CD4-positive, CD25-positive, alpha-beta regulatory T cell (primary cell): ENCODE results near the gene FUT8. TPM values are rescaled to one million over a fixed set of nuclear protein-coding genes. Genes with fewer than 3 reads are reported as not detected.
"Not testable (repeated sequence)": the region's sequence is repeated elsewhere in the genome, so short reads cannot be mapped to it uniquely, and the experiment has no call there.

Experiments
- ATAC-seq, 2 donors: fragments of 150-1000 bp; cut with Tn5 transposase; one replicate each; pipeline ENCODE4 v1.10.0; 2021; ENCODE audit warnings: low read depth in 2 of 2, moderate number of reproducible peaks in 2 of 2, moderate library complexity in 1 of 2
- DNase-seq, 3 donors: peaks; one replicate each; pipeline versions ENCODE4 v3.0.0 to v3.0.0-alpha.2; 2012 to 2022; ENCODE audit warnings: mixed read lengths in 1 of 3
- H3K27ac ChIP-seq: one replicate; pipeline ENCODE4 v1.7.0; 2013; ENCODE audit warnings: mild to moderate bottlenecking, low read length; ENCODE audit not compliant: insufficient read depth, poor library complexity, severe bottlenecking
- H3K27me3 ChIP-seq: one replicate; pipeline ENCODE4 v1.7.0; 2013; ENCODE audit warnings: low read length; ENCODE audit not compliant: control insufficient read depth, insufficient read depth
- H3K36me3 ChIP-seq: one replicate; pipeline ENCODE4 v1.7.0; 2013; ENCODE audit warnings: mild to moderate bottlenecking, low read length, moderate library complexity; ENCODE audit not compliant: control insufficient read depth, insufficient read depth
- H3K4me1 ChIP-seq: 2 replicates; pipeline ENCODE4 v1.7.0; 2013; ENCODE audit warnings: mild to moderate bottlenecking, low read length; ENCODE audit not compliant: insufficient read depth, control insufficient read depth, poor library complexity, severe bottlenecking
- H3K4me3 ChIP-seq: one replicate; pipeline ENCODE4 v1.7.0; 2013; ENCODE audit warnings: low read depth, mild to moderate bottlenecking, low read length, moderate library complexity
- H3K9me3 ChIP-seq, 2 experiments: 1 replicate in 1 of 2; 2 replicates in 1 of 2; pipeline ENCODE4 v1.7.0; 2013; ENCODE audit warnings: low read length in 2 of 2, mild to moderate bottlenecking in 1 of 2, moderate library complexity in 1 of 2; ENCODE audit not compliant: control insufficient read depth in 2 of 2
- H3K27ac Mint-ChIP-seq, 3 donors: one replicate each; pipeline ENCODE4 v1.8.0; 2020 to 2022; ENCODE audit warnings: mild to moderate bottlenecking in 3 of 3, mixed read lengths in 3 of 3, moderate library complexity in 2 of 3
- H3K27me3 Mint-ChIP-seq: one replicate; pipeline ENCODE4 v1.8.0; 2022; ENCODE audit warnings: mild to moderate bottlenecking, mixed read lengths
- H3K36me3 Mint-ChIP-seq: one replicate; pipeline ENCODE4 v1.8.0; 2020; ENCODE audit warnings: mixed read lengths
- H3K4me1 Mint-ChIP-seq, 4 donors: one replicate each; pipeline ENCODE4 v1.8.0; 2020 to 2022; ENCODE audit warnings: mixed read lengths in 4 of 4, mild to moderate bottlenecking in 1 of 4
- H3K4me3 Mint-ChIP-seq, 4 donors: one replicate each; pipeline ENCODE4 v1.8.0; 2020 to 2022; ENCODE audit warnings: mild to moderate bottlenecking in 4 of 4, mixed read lengths in 4 of 4, moderate library complexity in 3 of 4
- H3K9me3 Mint-ChIP-seq, 7 donors: one replicate each; pipeline ENCODE4 v1.8.0; 2020 to 2022; ENCODE audit warnings: mixed read lengths in 7 of 7, mild to moderate bottlenecking in 3 of 7, moderate library complexity in 2 of 7
- polyA plus RNA-seq, 4 donors: library from polyadenylated mRNA; unstranded; fragments of 300-500 nt; fragmentation: Illumina TruSeq; gene quantifications; one replicate each; pipeline ENCODE4 v1.2.3, GENCODE V29; 2021
- total RNA-seq: library from RNA; stranded (reverse); gene quantifications from one replicate; pipeline ENCODE4 v1.2.3, GENCODE V29; 2022

FUT8 gene
- total and polyA plus RNA-seq, 5 donors from 2014 or later, result 15.3 to 59.2 (median 22.2) TPM

DNA sequence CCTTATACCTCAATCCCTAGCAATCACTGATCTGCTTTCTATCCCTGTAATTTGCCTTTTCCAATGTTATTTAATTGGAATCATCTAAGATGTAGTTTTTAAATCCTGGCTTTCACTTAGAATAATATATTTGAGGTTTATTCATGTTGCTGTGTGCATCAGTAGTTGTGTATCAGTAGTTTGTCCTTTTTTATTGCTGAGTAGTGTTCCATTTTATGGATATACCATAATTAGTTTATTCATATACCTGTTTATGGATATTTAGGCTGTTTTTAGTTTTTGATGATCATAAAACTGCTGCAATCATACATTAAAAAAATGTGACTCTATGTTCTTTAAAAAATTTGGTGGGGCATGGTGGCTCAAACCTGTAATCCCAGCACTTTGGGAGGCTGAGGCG lies 43.7 kb downstream of the FUT8 start:
- Histone ChIP-seq H3K27me3 (no peaks in the 10 kb centered on the region), H3K4me3 (no peak overlapping the region), H3K36me3 (peaks cover 15% of the 10 kb centered on the region), H3K27ac (no peak overlapping the region), H3K4me1 (peaks cover 4% of the 10 kb centered on the region), H3K9me3 (no peaks in the 10 kb centered on the region)
- Mint-ChIP-seq H3K27me3 (no peaks in the 10 kb centered on the region), H3K36me3 (peaks cover 39% of the 10 kb centered on the region), H3K4me3 (no peak overlapping the region), H3K9me3 (peaks cover 0 to 7% (median 3%) of the 10 kb centered on the region in 7 donors), H3K27ac (no peak overlapping the region), H3K4me1 (peaks cover 19 to 34% (median 29%) of the 10 kb centered on the region in 4 donors)
- DNase-seq (no peak), ATAC-seq (no peak)

- Mint-ChIP-seq H3K27ac (peak overlapping the region in 2 of 3 donors; percentile 24 to 88), H3K4me1 (peaks cover 34 to 57% (median 43%) of the 10 kb centered on the region in 4 donors), H3K4me3 (peak overlapping the region in 2 of 4 donors; percentile 36 to 76), H3K9me3 (peaks cover 0 to 4% (median 0%) of the 10 kb centered on the region in 7 donors), H3K36me3 (peaks cover 27% of the 10 kb centered on the region), H3K27me3 (no peaks in the 10 kb centered on the region)
- Histone ChIP-seq H3K4me3 (peak overlapping the region; percentile 17), H3K4me1 (peaks cover 10% of the 10 kb centered on the region), H3K27ac (peak overlapping the region; percentile 15), H3K36me3 (peaks cover 7% of the 10 kb centered on the region), H3K9me3 (no peaks in the 10 kb centered on the region), H3K27me3 (no peaks in the 10 kb centered on the region)
- ATAC-seq (no peak), DNase-seq (no peak)
These were observed 49.2 kb downstream of the FUT8 start for GRCh38 chr14:65461730-65462129.

DNA sequence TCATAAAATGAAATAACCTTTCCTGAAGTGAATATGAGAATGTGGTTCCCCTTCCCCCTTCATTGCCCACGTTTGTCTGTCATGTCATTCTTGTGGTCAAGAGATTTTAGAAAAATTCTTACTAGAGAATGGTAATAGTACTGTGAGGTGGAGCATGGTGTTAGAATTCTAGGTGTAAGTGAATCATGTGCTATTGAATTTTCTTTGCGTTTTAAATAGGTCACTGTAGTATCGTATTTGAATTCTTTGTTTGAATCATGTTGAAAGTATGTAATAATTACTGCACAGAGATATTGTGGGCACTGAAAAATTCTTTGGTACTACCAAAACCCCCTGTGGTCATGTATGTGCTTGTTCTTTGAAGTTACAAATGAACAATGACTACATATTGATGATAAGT lies 49.9 kb downstream of the FUT8 start:
- DNase-seq, result peak in 1 of 3 donors; percentile 13

DNA sequence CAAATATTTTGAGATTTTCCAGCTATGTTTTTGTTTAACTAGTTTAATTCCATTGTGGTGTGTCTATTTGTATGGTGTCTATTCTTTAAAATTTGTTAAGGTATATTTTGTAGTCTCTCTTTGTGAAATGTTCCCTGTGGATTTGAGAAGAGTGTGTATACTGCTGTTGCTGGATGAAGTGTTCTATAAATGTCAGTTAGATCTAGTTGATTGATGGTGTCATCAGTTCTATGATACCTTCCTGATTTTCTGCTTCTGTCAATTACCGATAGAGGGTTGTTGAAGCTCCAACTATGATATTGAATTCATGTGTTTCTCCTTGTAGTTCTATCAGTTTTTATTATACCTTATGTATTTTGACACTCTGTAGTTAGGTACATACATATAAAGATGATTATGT lies 53.1 kb downstream of the FUT8 start:
- H3K4me1 Mint-ChIP-seq, result peaks cover 34 to 70% (median 53%) of the 10 kb centered on the region in 4 donors
- H3K36me3 Mint-ChIP-seq, result peaks cover 22% of the 10 kb centered on the region
- no peaks in the 10 kb centered on the region for H3K27me3 ChIP-seq
- H3K9me3 Mint-ChIP-seq, result peaks cover 0 to under 1% (median 0%) of the 10 kb centered on the region in 7 donors
- no peak overlapping the region for H3K4me3 ChIP-seq
- H3K27me3 Mint-ChIP-seq, result no peaks in the 10 kb centered on the region
- no peak overlapping the region for H3K4me3 Mint-ChIP-seq
- peaks cover 8% of the 10 kb centered on the region for H3K36me3 ChIP-seq
- no peaks in the 10 kb centered on the region for H3K9me3 ChIP-seq
- H3K4me1 ChIP-seq, result peaks cover 10% of the 10 kb centered on the region
- ATAC-seq (no peak), DNase-seq (no peak)
- H3K27ac Mint-ChIP-seq, result no peak overlapping the region
- H3K27ac ChIP-seq, result no peak overlapping the region

More for the DNA sequence above, 49.9 kb downstream of the FUT8 start:
- no peaks in the 10 kb centered on the region for H3K27me3 Mint-ChIP-seq
- Histone ChIP-seq H3K4me1 (peaks cover 10% of the 10 kb centered on the region), H3K9me3 (no peaks in the 10 kb centered on the region), H3K36me3 (peaks cover 7% of the 10 kb centered on the region), H3K27ac (peak overlapping the region; percentile 15), H3K27me3 (no peaks in the 10 kb centered on the region), H3K4me3 (peak overlapping the region; percentile 17)
- H3K9me3 Mint-ChIP-seq, result peaks cover 0 to 3% (median 0%) of the 10 kb centered on the region in 7 donors
- peak overlapping the region in 2 of 3 donors; percentile 3 to 17 for H3K27ac Mint-ChIP-seq
- peak overlapping the region in 1 of 4 donors; percentile 7 for H3K4me3 Mint-ChIP-seq
- peaks cover 22% of the 10 kb centered on the region for H3K36me3 Mint-ChIP-seq
- H3K4me1 Mint-ChIP-seq, result peaks cover 32 to 61% (median 44%) of the 10 kb centered on the region in 4 donors
- no peak for ATAC-seq

- H3K4me3 Mint-ChIP-seq, H3K27ac Mint-ChIP-seq, H3K27me3 Mint-ChIP-seq: not testable (repeated sequence)
These were observed 55.4 kb downstream of the FUT8 start for GRCh38 chr14:65467926-65468325.

GRCh38 chr14:65469903-65470302 lies 57.4 kb downstream of the FUT8 start:
- no peaks in the 10 kb centered on the region for H3K4me1 ChIP-seq
- H3K4me1 Mint-ChIP-seq, result peaks cover 24 to 58% (median 44%) of the 10 kb centered on the region in 4 donors
- H3K27ac Mint-ChIP-seq, result no peak overlapping the region
- no peak overlapping the region for H3K27ac ChIP-seq
- no peaks in the 10 kb centered on the region for H3K9me3 ChIP-seq
- H3K36me3 Mint-ChIP-seq, result peaks cover 13% of the 10 kb centered on the region
- H3K27me3 Mint-ChIP-seq, result no peaks in the 10 kb centered on the region
- ATAC-seq, result no peak
- no peak overlapping the region for H3K4me3 ChIP-seq
- DNase-seq, result no peak
- no peaks in the 10 kb centered on the region for H3K9me3 Mint-ChIP-seq
- peaks cover 8% of the 10 kb centered on the region for H3K36me3 ChIP-seq
- H3K27me3 ChIP-seq, result no peaks in the 10 kb centered on the region
- no peak overlapping the region for H3K4me3 Mint-ChIP-seq

More at GRCh38 chr14:65467926-65468325, 55.4 kb downstream of the FUT8 start:
- not testable (repeated sequence) for H3K27ac ChIP-seq, ATAC-seq, DNase-seq, H3K36me3 ChIP-seq, H3K9me3 ChIP-seq, H3K27me3 ChIP-seq, H3K9me3 Mint-ChIP-seq, H3K4me1 ChIP-seq, H3K4me3 ChIP-seq
- Mint-ChIP-seq H3K36me3 (peaks cover 17% of the 10 kb centered on the region), H3K4me1 (peaks cover 23 to 65% (median 49%) of the 10 kb centered on the region in 4 donors)

DNA sequence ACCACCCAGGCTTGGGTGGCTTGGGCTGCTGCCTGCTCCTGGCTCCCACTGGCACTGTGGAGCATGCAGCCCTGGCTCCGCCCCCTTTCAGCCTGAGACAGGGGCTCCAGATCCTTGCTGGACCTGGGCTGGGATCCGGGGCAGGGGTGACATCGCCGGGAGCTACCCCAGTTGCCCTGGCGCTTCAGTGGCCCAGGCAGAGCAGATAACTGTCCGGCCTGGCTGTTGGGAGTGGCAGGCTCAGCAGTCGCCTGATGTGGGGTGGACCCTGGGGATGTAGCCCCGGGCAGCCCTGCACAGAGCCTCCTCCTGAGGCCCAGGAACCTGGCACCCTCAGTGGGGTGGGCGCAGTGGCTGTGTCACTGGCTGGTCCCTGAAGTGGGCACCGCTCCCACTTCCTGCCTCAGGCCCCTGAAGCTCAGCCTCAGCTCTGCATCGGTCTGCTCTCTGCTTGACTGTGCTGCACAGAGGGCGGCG lies 57.9 kb downstream of the FUT8 start:
- H3K9me3 Mint-ChIP-seq, result no peaks in the 10 kb centered on the region
- Histone ChIP-seq H3K27me3 (no peaks in the 10 kb centered on the region), H3K4me3 (no peak overlapping the region), H3K9me3 (no peaks in the 10 kb centered on the region), H3K27ac (no peak overlapping the region), H3K4me1 (no peaks in the 10 kb centered on the region), H3K36me3 (peaks cover 8% of the 10 kb centered on the region)
- H3K4me1 Mint-ChIP-seq, result peaks cover 23 to 55% (median 43%) of the 10 kb centered on the region in 4 donors
- H3K4me3 Mint-ChIP-seq, result no peak overlapping the region
- ATAC-seq (peak in 1 of 2 donors; percentile 28), DNase-seq (no peak)
- peaks cover 15% of the 10 kb centered on the region for H3K36me3 Mint-ChIP-seq
- H3K27me3 Mint-ChIP-seq, result no peaks in the 10 kb centered on the region
- H3K27ac Mint-ChIP-seq, result peak overlapping the region in 2 of 3 donors; percentile 33 to 78
